ENCODE results near the gene HES5.
"Not testable (repeated sequence)": the region's sequence is repeated elsewhere in the genome, so short reads cannot be mapped to it uniquely, and the experiment has no call there.

Gene HES5

GRCh38 chr1:2529784-2530512, at the start of gene HES5:
Gene HES5 (minus strand): TSS chr1:2530263. CDS start chr1:2530164, 99 bp downstream.
- no peak for TF ChIP-seq CTCF (IDR thresholded peaks at IDR 0.05; ENCODE audit: low read depth, low read length)
- H3K36me3 ChIP-seq = peaks cover 11% of the 10 kb centered on the region
- no peak for DNase-seq
- H3K9me3 ChIP-seq (ENCODE audit: severe bottlenecking) = no peaks in the 10 kb centered on the region
- H3K27ac ChIP-seq = no peak within 1 kb of the TSS
- no peak within 1 kb of the TSS for H3K4me3 ChIP-seq (ENCODE audit: low read depth, low read length)
- no peaks in the 10 kb centered on the region for H3K27me3 ChIP-seq (ENCODE audit: insufficient read depth, low read depth, severe bottlenecking)

- DNase-seq = no peak
- no peak overlapping the region for H3K4me3 ChIP-seq (ENCODE audit: low read depth, low read length)
- H3K27ac ChIP-seq = no peak overlapping the region
- peaks cover 3% of the 10 kb centered on the region for H3K9me3 ChIP-seq (ENCODE audit: severe bottlenecking)
- no peak for TF ChIP-seq CTCF (IDR thresholded peaks at IDR 0.05; ENCODE audit: low read depth, low read length)
- H3K27me3 ChIP-seq (ENCODE audit: insufficient read depth, low read depth, severe bottlenecking) = no peaks in the 10 kb centered on the region
- no peaks in the 10 kb centered on the region for H3K36me3 ChIP-seq
Observed at GRCh38 chr1:2578758-2579118, 48.7 kb upstream of the HES5 start.

GRCh38 chr1:2577565-2578075, 47.6 kb upstream of the HES5 start:
- H3K27me3 ChIP-seq (ENCODE audit: insufficient read depth, low read depth, severe bottlenecking); H3K4me3 ChIP-seq (ENCODE audit: low read depth, low read length); DNase-seq; H3K36me3 ChIP-seq; H3K27ac ChIP-seq: not testable (repeated sequence)
- peaks cover 14% of the 10 kb centered on the region for H3K9me3 ChIP-seq (ENCODE audit: severe bottlenecking)

GRCh38 chr1:2575801-2576663, 46.0 kb upstream of the HES5 start:
- Histone ChIP-seq H3K9me3 (ENCODE audit: severe bottlenecking) (peaks cover 14% of the 10 kb centered on the region), H3K27ac (no peak overlapping the region), H3K4me3 (ENCODE audit: low read depth, low read length) (no peak overlapping the region), H3K36me3 (no peaks in the 10 kb centered on the region), H3K27me3 (ENCODE audit: insufficient read depth, low read depth, severe bottlenecking) (no peaks in the 10 kb centered on the region)
- no peak for DNase-seq
- TF ChIP-seq CTCF (IDR thresholded peaks at IDR 0.05; ENCODE audit: low read depth, low read length) = no peak

GRCh38 chr1:2574350-2574749, 44.3 kb upstream of the HES5 start:
- Histone ChIP-seq H3K36me3 (no peaks in the 10 kb centered on the region), H3K4me3 (ENCODE audit: low read depth, low read length) (no peak overlapping the region), H3K9me3 (ENCODE audit: severe bottlenecking) (peaks cover 17% of the 10 kb centered on the region), H3K27me3 (ENCODE audit: insufficient read depth, low read depth, severe bottlenecking) (no peaks in the 10 kb centered on the region), H3K27ac (no peak overlapping the region)
- TF ChIP-seq CTCF (IDR thresholded peaks at IDR 0.05; ENCODE audit: low read depth, low read length) = no peak
- no peak for DNase-seq

GRCh38 chr1:2573250-2573920, 43.3 kb upstream of the HES5 start:
- Histone ChIP-seq H3K27ac (no peak overlapping the region), H3K4me3 (ENCODE audit: low read depth, low read length) (no peak overlapping the region), H3K27me3 (ENCODE audit: insufficient read depth, low read depth, severe bottlenecking) (no peaks in the 10 kb centered on the region), H3K36me3 (no peaks in the 10 kb centered on the region), H3K9me3 (ENCODE audit: severe bottlenecking) (peaks cover 17% of the 10 kb centered on the region)
- no peak for TF ChIP-seq CTCF (IDR thresholded peaks at IDR 0.05; ENCODE audit: low read depth, low read length)
- no peak for DNase-seq

All from WERI-Rb-1 (cell line).